Loucy (cell line): ENCODE measurements around the gene PPP2R2B.

Experiments used
- CTCF ChIP-seq: fragments of 200-600 bp; sonication (generic); conservative IDR thresholded peaks from 2 replicates; pipeline ENCODE4 v1.5.1; 2014; ENCODE audit warnings: mild to moderate bottlenecking, antibody characterized with exemption, low read length
- EZH2phosphoT487 ChIP-seq: fragments of 200-600 bp; IDR thresholded peaks from 2 replicates; pipeline ENCODE4 v1.6.1; 2018; ENCODE audit warnings: antibody characterized with exemption, mild to moderate bottlenecking, moderate library complexity, borderline replicate concordance

GRCh38 chr5:146891511-146891910 is 13.0 kb upstream of the PPP2R2B start:
- TF ChIP-seq CTCF (no peak), EZH2phosphoT487 (no peak)
